COR-L47 (cell line): ENCODE data around the gene RFXAP.

Experiments
- DNase-seq: peaks from one replicate; lab custom pipeline; 2025; lab: John Stamatoyannopoulos, UW

RFXAP gene

DNA sequence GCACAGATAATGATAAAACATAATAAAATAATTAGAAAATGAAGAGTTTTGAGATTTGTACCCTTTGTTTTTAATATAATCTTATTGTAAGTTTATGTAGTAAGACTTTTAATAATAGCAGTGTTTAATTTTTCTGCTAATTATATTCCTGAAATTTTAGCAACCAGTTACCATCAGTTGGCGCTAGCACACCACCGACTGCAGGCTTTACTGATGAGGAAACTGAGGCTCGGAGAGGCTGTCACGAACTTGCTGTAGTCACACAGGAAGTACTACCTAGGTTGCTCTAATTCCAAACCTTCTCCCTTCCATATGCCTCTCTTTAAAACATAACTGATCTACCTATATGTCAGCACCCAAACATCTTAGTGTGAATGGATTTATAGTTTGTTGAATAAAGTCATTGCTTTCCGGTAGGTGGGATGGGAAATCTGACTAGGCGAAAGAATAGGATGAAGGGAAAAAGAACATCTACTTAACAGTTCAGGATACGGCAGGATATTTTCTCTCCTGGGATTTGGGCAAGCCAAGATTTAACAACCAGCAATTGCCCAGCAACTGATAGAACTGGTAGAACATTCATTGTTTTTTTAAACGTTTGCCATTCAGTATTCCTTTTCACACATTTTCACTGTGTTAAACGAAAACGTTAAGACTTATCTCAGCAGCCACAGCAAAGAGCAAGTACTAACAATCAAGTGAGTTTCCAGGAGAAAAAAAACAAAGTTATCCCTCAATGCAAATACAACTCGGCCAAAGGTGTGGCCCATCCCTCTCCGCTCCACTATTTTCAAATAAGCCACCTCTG is 822 bp upstream of the RFXAP start:
- no peak for DNase-seq

GRCh38 chr13:36819739-36820090 is 693 bp downstream of the RFXAP start:
- no peak for DNase-seq

DNA sequence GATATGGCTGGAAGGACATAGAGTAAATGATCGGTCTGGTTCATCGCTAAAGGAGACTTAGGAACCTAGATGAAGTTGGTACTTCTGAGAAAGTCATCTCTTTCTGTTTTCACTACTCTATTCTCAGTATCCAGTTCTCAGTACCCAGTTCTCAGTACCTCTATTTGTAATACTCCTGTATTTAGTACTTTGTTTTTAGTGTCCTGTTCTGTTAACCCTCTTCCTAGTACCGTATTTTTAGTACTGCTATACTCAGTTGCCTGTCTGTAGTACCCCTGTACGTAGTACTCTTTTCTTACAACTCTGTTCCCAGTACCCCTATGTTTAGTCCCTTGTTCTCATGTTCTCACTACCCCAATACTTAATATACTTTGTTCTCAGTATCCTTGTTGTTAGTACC is 1.2 kb downstream of the RFXAP start:
- DNase-seq, result no peak

- no peak for DNase-seq
These were observed 3.8 kb downstream of the RFXAP start for GRCh38 chr13:36822785-36823184.

DNA sequence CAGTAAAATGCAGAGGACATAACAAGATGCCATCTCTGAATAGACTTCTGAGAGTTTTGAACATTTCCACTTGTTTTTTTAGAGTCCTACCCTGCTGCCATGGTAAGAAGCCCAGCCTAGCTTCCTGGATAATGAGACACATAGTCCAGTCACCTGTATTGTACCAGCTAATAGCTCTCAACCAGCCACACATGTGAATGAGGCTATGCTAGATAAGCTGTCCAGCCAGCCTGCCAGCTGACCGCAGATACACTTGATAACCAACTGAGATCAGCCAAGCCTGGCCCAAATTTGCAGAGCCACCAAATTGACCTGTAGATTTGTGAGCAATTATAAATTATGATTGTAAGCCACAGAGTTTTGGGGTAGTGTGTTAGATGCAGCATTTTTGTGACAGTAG is 10.7 kb downstream of the RFXAP start:
- DNase-seq, result no peak

DNA sequence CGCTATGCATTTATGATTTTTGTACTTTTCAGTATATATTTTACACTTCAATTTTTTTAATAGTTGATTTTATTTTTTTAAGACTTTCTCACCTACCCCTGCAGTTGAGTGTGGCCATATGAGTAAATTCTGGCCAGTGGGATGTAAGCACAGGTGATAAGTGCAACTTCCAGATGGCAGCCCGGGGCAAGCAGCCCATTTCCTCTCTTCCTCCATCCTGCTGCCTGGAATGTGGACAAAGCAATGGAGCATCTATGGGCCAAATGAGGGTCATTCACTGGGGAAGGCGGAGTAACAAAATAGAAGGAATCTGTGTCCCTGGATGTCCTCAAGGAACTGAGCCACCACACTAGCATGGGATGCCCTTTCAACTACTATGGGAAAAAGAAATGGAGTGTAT is 12.3 kb downstream of the RFXAP start:
- DNase-seq, result no peak

- no peak for DNase-seq
These were observed 15.3 kb downstream of the RFXAP start for GRCh38 chr13:36834299-36834698.

DNA sequence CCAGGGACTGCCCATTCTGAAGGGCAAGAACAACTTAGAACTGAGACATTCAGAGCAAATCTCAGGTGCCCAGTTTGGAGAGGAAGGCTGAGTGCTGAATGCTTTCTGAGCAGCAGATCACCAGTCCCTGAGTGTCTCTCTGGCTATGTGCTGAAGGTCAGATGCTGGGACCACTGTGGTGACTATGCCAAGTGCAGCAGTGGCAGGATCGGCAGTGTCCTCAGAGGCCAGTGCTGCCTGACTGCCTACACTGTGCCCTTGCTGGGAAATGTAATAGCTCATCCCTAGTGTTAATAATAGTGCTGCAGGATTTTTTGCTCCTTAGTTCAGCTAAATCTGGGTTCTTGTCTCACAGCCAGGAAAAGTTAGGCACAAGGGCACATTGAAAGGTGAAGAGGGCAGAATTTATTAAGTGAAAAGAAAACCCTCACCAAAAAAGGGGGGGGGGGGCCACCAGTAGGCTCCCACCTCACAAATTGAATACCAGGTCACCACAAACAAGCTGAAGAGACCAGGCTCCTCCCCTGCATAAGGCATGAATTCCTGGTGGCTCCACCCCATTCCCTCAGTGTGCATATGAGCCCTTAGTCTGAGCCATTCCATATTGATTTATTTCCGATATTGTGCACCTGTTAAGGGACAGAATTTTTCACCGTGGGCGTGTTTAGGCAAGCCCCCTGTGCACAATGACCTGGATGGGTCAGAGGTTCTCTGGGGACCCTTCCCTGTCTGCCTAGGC is 18.5 kb downstream of the RFXAP start:
- DNase-seq, result no peak

DNA sequence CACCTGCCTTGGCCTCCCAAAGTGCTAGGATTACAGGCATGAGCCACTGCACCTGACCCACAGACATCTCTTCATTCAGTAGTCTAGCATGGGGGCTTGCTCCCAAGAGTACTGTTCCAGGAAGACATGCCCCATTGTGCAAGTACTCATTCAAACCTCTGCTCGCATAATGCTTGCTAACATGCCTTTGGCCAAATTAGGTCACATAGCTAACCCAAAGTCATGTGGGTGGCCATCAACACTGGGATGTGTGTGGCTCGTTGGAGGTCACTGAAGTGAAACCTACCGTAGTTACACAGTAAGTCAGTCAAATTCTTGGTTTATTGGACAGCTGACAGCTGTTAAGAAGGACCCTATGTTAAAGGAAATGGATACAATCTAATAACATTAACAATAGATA is 20.3 kb downstream of the RFXAP start:
- DNase-seq, result no peak

DNA sequence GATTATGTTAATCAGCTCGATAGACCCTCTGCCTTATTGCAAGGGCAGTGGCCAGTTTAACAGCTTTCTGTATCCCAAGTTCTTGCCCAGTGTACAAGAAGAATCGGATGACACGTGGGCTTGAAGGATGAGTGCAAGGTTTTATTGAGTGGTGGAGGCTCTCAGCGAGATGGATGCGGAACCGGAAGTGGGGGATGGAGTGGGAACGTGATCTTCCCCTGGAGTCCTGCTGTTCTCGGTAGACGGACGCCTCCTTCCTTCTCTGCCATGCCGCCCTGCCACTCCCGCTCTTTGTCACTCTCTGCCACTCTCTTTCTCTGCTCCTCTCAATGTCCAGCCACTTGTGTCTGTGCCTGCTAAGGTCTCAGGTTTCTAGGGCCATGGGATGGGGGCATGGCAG is 21.0 kb downstream of the RFXAP start:
- DNase-seq, result no peak

GRCh38 chr13:36840718-36841250 is 21.8 kb downstream of the RFXAP start:
- no peak for DNase-seq

DNA sequence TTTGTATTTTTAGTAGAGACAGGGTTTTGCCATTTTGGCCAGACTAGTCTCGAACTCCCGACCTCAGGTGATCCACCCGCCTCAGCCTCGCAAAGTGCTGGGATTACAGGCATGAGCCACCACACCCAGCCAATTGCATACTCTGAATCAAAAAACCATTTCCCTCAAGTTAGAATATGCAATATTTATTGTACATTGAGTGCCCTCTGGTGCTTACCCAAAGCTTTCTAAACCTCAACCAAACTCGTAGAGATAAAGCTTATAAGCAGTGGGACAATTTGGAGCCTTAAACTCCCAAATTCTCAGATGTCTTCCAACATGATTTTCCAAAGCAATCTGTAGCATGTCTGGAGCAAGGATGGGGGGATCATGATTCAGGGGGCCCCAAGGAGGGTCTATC is 22.4 kb downstream of the RFXAP start:
- DNase-seq, result no peak

DNA sequence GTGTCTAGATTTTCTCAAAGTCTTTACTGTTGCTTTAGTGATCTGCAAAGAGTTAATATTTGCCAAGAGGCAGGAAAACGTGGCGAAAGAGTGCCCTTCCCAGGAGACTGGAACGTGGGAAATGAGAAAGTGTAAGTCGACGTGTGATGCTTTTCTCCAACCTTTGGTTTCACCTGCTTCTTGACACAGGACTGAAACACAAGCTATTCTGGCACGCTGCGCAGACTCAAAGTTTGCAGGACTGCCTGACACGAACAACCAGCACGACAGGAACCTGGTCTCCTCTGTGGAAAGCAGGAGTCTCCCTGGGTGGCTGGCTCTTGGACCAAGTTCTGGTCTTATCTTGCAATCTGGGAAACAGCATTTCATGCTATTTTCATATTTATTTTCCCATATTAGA is 28.6 kb downstream of the RFXAP start:
- no peak for DNase-seq

DNA sequence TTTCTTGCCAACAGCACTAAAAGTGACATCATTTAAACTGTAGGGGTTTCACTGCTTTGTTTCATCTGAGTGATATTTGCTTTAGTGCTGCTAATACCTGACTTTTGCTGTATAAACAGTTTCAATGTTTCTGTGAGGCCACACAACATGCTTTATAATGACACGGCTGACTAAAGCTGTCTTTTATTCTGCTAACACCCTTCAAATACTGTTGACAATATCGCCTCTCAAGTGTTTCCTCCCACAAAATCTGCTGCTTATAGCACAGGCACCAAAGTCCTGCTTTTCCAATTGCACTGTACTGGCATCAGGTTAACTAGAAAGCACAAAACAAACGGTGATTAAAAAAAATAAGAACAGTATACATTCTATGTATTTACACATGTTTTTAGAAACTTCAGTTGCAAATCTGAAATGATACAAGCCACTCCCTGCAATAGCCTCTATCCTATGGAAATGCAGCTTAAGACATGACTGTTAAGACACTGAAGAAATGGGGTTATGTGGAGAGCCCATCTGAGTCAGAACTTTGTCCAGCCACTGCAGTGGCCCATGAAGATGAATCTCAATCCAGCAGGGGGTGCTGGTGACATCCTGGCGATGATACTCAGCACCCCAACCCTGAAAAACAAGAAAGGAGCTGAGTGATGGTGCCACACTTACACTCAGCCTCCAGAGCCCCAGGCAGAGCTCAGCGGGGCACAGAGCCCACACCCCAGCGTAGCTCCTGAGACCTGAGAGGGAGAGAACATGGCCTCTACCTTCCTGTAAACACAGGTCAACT is 29.4 kb downstream of the RFXAP start:
- no peak for DNase-seq

DNA sequence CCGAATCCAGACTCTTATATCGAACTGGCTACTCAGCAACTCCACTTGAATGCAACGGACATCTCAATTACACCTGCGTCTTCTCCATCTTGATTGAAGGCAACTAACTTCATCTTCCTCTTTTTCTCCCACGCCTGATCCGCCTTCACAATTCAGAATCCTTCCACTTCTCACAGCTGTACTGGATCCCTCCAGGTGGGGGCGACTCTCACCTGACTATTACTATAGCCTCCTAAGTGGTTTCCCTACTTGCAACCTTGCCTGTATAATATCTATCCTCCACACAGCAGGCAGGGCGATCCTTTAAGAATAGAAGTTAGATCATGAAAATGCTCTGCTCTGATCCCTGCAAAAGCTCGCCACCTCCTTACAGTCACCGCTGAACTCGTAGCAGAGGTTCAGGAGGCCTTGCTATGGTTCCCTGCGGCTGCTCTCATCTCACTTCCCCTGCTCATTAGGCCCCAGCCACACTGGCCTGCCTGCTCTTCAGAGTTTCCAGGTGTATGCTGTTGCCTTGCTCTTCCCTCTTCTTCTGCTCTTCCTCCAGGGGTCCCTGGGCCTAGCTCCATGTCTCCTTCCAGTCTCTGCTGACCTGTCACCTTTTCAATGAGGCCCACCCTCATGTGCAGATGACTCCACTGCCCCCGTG is 31.9 kb downstream of the RFXAP start:
- DNase-seq, result peak; percentile 36

- DNase-seq, result no peak
These were observed 38.2 kb downstream of the RFXAP start for GRCh38 chr13:36857253-36857652.

DNA sequence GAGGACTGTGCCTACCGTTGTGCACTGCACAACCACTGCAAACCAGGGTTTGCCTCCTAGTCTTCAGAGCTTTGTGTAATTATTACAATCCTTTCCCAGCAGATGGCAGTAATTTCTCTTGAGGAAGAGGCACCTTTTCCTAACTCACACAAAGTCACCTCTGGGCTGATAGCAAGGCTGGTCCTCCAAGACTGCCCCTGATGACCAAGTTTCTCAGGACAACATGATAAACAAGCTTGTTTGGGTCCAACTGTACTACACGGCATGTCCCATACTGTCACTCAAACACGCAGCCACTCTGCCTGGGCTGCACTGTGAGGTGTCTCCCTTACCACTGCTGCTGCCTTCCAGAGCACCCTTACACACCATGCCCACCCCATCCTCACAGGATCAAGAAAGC is 39.3 kb downstream of the RFXAP start:
- DNase-seq, result peak; percentile 66

DNA sequence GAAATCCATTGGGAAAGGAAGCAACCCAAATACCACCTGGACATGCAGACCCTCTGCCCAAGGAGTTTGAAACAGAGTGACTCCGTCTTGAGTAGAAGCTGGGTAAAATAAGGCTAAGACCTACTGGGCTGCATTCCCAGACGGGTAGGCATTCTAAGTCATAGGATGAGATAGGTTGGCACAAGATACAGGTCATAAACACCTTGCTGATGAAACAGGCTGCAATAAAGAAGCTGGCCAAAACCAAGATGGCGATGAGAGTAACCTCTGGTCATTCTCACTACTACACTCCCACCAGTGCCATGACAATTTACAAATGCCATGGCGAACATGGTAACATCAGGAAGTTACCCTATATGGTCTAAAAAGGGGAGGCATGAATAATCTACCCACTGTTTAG is 40.2 kb downstream of the RFXAP start:
- no peak for DNase-seq

GRCh38 chr13:36862002-36862685 is 43.1 kb downstream of the RFXAP start:
- DNase-seq, result no peak

- no peak for DNase-seq
These were observed 43.7 kb downstream of the RFXAP start for GRCh38 chr13:36862722-36863121.

GRCh38 chr13:36865265-36865664 is 46.2 kb downstream of the RFXAP start:
- DNase-seq, result no peak

DNA sequence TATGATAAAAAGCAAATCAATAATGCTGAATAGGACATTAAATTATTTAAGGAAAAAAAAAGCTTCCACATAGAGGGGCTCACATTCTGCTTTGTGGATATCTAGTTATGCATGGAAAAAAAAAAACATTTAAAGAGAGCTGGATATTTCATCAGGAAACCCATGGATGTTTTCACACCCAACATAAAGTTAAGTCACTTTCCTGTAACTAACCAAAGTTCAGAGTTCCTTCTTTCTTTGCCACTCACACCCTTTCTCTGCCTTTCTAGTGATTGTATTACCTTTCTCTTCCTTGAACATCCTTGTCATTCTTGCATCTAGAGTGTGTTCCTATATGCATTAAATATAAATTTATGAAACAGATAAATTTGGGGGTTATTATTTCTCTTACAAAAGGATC is 47.2 kb downstream of the RFXAP start:
- no peak for DNase-seq
